ENCODE results near the gene L3MBTL4. TPM values are rescaled to one million over a fixed set of nuclear protein-coding genes. Genes with fewer than 3 reads are reported as not detected.

Gene L3MBTL4
- total and polyA plus RNA-seq, 7 donors, result 0.04 to 1.3 (median 0.22) TPM

- no peak overlapping the region for H3K27ac ChIP-seq
- no peaks in the 10 kb centered on the region for H3K36me3 ChIP-seq (ENCODE audit: insufficient read depth in 1 of 2, low read depth in 1 of 2)
- no peaks in the 10 kb centered on the region for H3K27me3 ChIP-seq (ENCODE audit: insufficient read depth in 3 of 3, low read length in 2 of 3)
- 66 to 77% (median 69%) methylated on average over 4 of the region's 4 CpGs for WGBS, 3 donors
- H3K9me3 ChIP-seq, result peaks cover 5% of the 10 kb centered on the region
- TF ChIP-seq, protein P1, sequence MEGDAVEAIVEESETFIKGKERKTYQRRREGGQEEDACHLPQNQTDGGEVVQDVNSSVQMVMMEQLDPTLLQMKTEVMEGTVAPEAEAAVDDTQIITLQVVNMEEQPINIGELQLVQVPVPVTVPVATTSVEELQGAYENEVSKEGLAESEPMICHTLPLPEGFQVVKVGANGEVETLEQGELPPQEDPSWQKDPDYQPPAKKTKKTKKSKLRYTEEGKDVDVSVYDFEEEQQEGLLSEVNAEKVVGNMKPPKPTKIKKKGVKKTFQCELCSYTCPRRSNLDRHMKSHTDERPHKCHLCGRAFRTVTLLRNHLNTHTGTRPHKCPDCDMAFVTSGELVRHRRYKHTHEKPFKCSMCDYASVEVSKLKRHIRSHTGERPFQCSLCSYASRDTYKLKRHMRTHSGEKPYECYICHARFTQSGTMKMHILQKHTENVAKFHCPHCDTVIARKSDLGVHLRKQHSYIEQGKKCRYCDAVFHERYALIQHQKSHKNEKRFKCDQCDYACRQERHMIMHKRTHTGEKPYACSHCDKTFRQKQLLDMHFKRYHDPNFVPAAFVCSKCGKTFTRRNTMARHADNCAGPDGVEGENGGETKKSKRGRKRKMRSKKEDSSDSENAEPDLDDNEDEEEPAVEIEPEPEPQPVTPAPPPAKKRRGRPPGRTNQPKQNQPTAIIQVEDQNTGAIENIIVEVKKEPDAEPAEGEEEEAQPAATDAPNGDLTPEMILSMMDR (IDR thresholded peaks at IDR 0.05), result no peak
- no peak for DNase-seq
- H3K4me3 ChIP-seq, result no peak overlapping the region
- H3K4me1 ChIP-seq, result no peaks in the 10 kb centered on the region
- ATAC-seq, result no peak
- intact Hi-C loops (cut with DNase I), result no loop called here
These were observed 419.1 kb downstream of the L3MBTL4 start for GRCh38 chr18:5995626-5996025.

GRCh38 chr18:5993938-5994337, 420.8 kb downstream of the L3MBTL4 start:
- no peaks in the 10 kb centered on the region for H3K27me3 ChIP-seq (ENCODE audit: insufficient read depth in 3 of 3, low read length in 2 of 3)
- ATAC-seq (no peak), DNase-seq (no peak)
- no peak overlapping the region for H3K4me3 ChIP-seq
- no peaks in the 10 kb centered on the region for H3K36me3 ChIP-seq (ENCODE audit: insufficient read depth in 1 of 2, low read depth in 1 of 2)
- no peak overlapping the region for H3K27ac ChIP-seq
- WGBS, 3 donors, result 88 to 95% (median 93%) methylated on average over 9 of the region's 9 CpGs
- TF ChIP-seq, protein P1 (IDR thresholded peaks at IDR 0.05), result no peak
- H3K9me3 ChIP-seq, result no peaks in the 10 kb centered on the region
- intact Hi-C loops (cut with DNase I), result loop anchor here in 1 of 2 donors (2.0 kb wide), 1 partner anchor 19 kb away; no protein-coding TSS in a partner anchor
- H3K4me1 ChIP-seq, result no peaks in the 10 kb centered on the region

- TF ChIP-seq, protein P1 (IDR thresholded peaks at IDR 0.05), result no peak
- no peak for ATAC-seq
- DNase-seq, result no peak
- H3K4me3 ChIP-seq, result no peak overlapping the region
- H3K9me3 ChIP-seq, result no peaks in the 10 kb centered on the region
- H3K36me3 ChIP-seq (ENCODE audit: insufficient read depth in 1 of 2, low read depth in 1 of 2), result no peaks in the 10 kb centered on the region
- no peak overlapping the region for H3K27ac ChIP-seq
- intact Hi-C loops (cut with DNase I), result loop anchor here in 1 of 2 donors (2.0 kb wide), 1 partner anchor 20 kb away; no protein-coding TSS in a partner anchor
- WGBS, 3 donors, result 88 to 93% (median 89%) methylated on average over 7 of the region's 7 CpGs
- no peaks in the 10 kb centered on the region for H3K27me3 ChIP-seq (ENCODE audit: insufficient read depth in 3 of 3, low read length in 2 of 3)
- no peaks in the 10 kb centered on the region for H3K4me1 ChIP-seq
These were observed 422.3 kb downstream of the L3MBTL4 start for GRCh38 chr18:5992381-5992780.

DNA sequence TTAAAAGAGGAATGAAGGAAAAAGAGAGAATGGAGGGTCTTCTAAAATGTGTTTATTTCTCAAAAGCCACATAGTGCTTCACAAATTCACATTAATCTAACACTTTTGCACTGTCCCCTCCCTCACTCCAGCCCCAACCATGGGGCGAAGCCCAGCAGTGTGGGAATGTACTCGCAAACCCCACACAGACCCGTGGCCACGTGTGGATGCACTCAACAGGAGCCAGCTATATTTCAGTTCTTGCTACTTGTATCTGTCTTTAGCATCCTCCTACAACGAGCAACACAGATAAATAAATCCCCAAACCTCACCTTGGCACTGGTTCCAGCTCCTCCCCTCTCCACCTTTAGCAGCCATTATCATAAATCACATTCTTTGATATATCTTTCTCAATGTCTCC, 427.5 kb downstream of the L3MBTL4 start:
- TF ChIP-seq, protein P1 (IDR thresholded peaks at IDR 0.05), result no peak
- no peaks in the 10 kb centered on the region for H3K27me3 ChIP-seq (ENCODE audit: insufficient read depth in 3 of 3, low read length in 2 of 3)
- no peak overlapping the region for H3K4me3 ChIP-seq
- H3K4me1 ChIP-seq, result no peaks in the 10 kb centered on the region
- DNase-seq, result no peak
- no peak overlapping the region for H3K27ac ChIP-seq
- WGBS, 3 donors, result 59 to 72% (median 70%) methylated on average over 5 of the region's 5 CpGs
- H3K36me3 ChIP-seq (ENCODE audit: insufficient read depth in 1 of 2, low read depth in 1 of 2), result no peaks in the 10 kb centered on the region
- intact Hi-C loops (cut with DNase I), result no loop called here
- no peak for ATAC-seq
- H3K9me3 ChIP-seq, result no peaks in the 10 kb centered on the region

DNA sequence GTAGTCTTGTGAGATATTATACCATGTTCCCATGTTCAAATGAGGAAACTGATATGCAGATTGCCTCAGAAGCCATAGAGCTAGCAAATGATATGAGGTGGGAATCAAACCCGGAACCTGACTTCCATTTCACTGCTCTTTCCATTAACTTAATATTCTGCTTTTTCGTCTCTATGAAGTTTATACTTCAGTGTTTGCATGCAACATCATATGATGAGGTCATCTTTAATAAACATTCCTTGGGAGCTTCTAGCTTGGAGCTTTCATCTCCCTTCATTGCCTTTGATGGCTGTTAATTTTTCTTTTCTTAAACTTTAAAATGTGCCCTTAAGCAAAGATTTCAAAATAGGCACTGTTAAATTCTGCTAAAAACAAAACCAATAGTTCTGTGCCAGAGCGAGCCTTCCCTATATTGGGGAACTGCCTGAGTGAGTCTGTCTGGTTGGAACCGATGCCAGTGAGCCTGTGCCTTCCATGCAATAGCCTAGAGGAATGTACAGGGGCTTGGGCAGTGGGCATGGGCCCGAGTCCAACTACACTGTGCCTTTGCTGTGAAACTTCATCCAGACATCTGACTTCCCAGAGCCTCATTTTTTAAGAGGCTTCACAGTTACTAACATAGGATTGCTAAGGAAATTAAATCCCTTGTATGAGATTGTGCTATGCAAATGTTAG, 428.3 kb downstream of the L3MBTL4 start:
- WGBS, 3 donors, result 68 to 79% (median 71%) methylated on average over 5 of the region's 5 CpGs
- H3K27me3 ChIP-seq (ENCODE audit: insufficient read depth in 3 of 3, low read length in 2 of 3), result no peaks in the 10 kb centered on the region
- no peaks in the 10 kb centered on the region for H3K36me3 ChIP-seq (ENCODE audit: insufficient read depth in 1 of 2, low read depth in 1 of 2)
- intact Hi-C loops (cut with DNase I), result no loop called here
- ATAC-seq, result no peak
- TF ChIP-seq, protein P1 (IDR thresholded peaks at IDR 0.05), result no peak
- H3K27ac ChIP-seq, result no peak overlapping the region
- no peaks in the 10 kb centered on the region for H3K4me1 ChIP-seq
- H3K9me3 ChIP-seq, result no peaks in the 10 kb centered on the region
- DNase-seq, result no peak
- H3K4me3 ChIP-seq, result no peak overlapping the region
